Epithelial cell of proximal tubule (primary cell): ENCODE results near the gene CKS1B. TPM values are rescaled to one million over a fixed set of nuclear protein-coding genes. Genes with fewer than 3 reads are reported as not detected.
A peak's percentile ranks its signal among the peaks of the same experiment; 100 is the strongest.
"Not testable (repeated sequence)": the region's sequence is repeated elsewhere in the genome, so short reads cannot be mapped to it uniquely, and the experiment has no call there.

Source experiments
- DNase-seq: peaks from one replicate; pipeline ENCODE4 v3.0.0-alpha.2; 2011; ENCODE audit warnings: low read depth
- H3K4me3 ChIP-seq: 2 replicates; pipeline ENCODE4 v1.5.1; 2011; ENCODE audit warnings: low read depth, mild to moderate bottlenecking, low read length
- CTCF ChIP-seq: conservative IDR thresholded peaks from 2 replicates; pipeline ENCODE4 v1.5.1; 2012; ENCODE audit warnings: low read depth, mild to moderate bottlenecking, low read length
- total RNA-seq: library from RNA; depleted of rRNA; stranded (reverse); fragments of >200 nt; gene quantifications from 2 replicates; pipeline ENCODE4 v1.2.3, GENCODE V29; 2015

Gene CKS1B
- total RNA-seq, 1 donor from 2014 or later: 358 TPM

GRCh38 chr1:154982341-154982740 is 7.9 kb downstream of the CKS1B start:
- no peak for DNase-seq
- peak overlapping the region; percentile 77 for H3K4me3 ChIP-seq

GRCh38 chr1:154982897-154983648 is 8.6 kb downstream of the CKS1B start, which contains the start of gene FLAD1:
FLAD1 (plus strand) TSS chr1:154983344; CDS start chr1:154983695, 351 bp downstream.
- TF ChIP-seq CTCF: no peak
- DNase-seq: peak; percentile 98
- H3K4me3 ChIP-seq: peak within 1 kb of the TSS; percentile 77

More at GRCh38 chr1:154982341-154982740, 7.9 kb downstream of the CKS1B start:
- no peak for TF ChIP-seq CTCF

GRCh38 chr1:154983776-154984466 is 9.4 kb downstream of the CKS1B start:
- no peak for DNase-seq

GRCh38 chr1:154986736-154987135 is 12.3 kb downstream of the CKS1B start:
- DNase-seq, H3K4me3 ChIP-seq: not testable (repeated sequence)

More at GRCh38 chr1:154983776-154984466, 9.4 kb downstream of the CKS1B start:
- TF ChIP-seq CTCF: no peak
- peak overlapping the region; percentile 77 for H3K4me3 ChIP-seq

- H3K4me3 ChIP-seq: no peak overlapping the region
- TF ChIP-seq CTCF: no peak
- DNase-seq: no peak
Measured at GRCh38 chr1:154987326-154987725, 12.8 kb downstream of the CKS1B start.

- H3K4me3 ChIP-seq: no peak overlapping the region
- TF ChIP-seq CTCF: no peak
- DNase-seq: no peak
Measured at GRCh38 chr1:154988058-154988954, 13.8 kb downstream of the CKS1B start.
